OCI-LY1 (cell line): ENCODE measurements around the gene ADRA2A.

Experiments
- H2AFZ ChIP-seq: fragments of 200-600 bp; sonication (generic), shearing (Covaris generic); 2 replicates; pipeline ENCODE4 v1.6.0; 2014; ENCODE audit warnings: antibody characterized with exemption, mild to moderate bottlenecking, low read length
- H3F3A ChIP-seq: fragments of 200-600 bp; sonication (generic), shearing (Covaris generic); 2 replicates; pipeline ENCODE4 v1.6.0; 2014; ENCODE audit warnings: mild to moderate bottlenecking, antibody characterized with exemption, low read length, moderate library complexity; ENCODE audit not compliant: insufficient read depth
- H3K27ac ChIP-seq: fragments of 200-600 bp; sonication (generic); 2 replicates; pipeline ENCODE4 v1.5.1; 2014; ENCODE audit warnings: low read length, mixed run types, mild to moderate bottlenecking, low read depth; ENCODE audit not compliant: poor library complexity, severe bottlenecking
- H3K27me3 ChIP-seq: fragments of 200-600 bp; sonication (generic); 2 replicates; pipeline ENCODE4 v1.6.0; 2014; ENCODE audit warnings: antibody characterized with exemption, mild to moderate bottlenecking, low read length, moderate library complexity; ENCODE audit not compliant: insufficient read depth
- H3K36me3 ChIP-seq: fragments of 200-600 bp; sonication (generic); 2 replicates; pipeline ENCODE4 v1.6.1; 2014; ENCODE audit warnings: mild to moderate bottlenecking, antibody characterized with exemption, low read length, moderate library complexity, mixed read lengths; ENCODE audit not compliant: insufficient read depth
- H3K4me1 ChIP-seq: fragments of 200-600 bp; sonication (generic); 2 replicates; pipeline ENCODE4 v1.5.1; 2014; ENCODE audit warnings: mild to moderate bottlenecking, low read length, moderate library complexity; ENCODE audit not compliant: insufficient read depth, severe bottlenecking
- H3K4me2 ChIP-seq: fragments of 200-600 bp; sonication (generic), shearing (Covaris generic); 2 replicates; pipeline ENCODE4 v1.6.1; 2014; ENCODE audit warnings: low read length
- H3K4me3 ChIP-seq: fragments of 200-600 bp; sonication (generic); 2 replicates; pipeline ENCODE4 v1.5.1; 2014; ENCODE audit warnings: low read length, low read depth, mild to moderate bottlenecking, mixed read lengths; ENCODE audit not compliant: poor library complexity, severe bottlenecking
- H3K79me2 ChIP-seq: fragments of 200-600 bp; shearing (Covaris generic); 2 replicates; pipeline ENCODE4 v1.6.1; 2016; ENCODE audit warnings: mixed run types, low read length, mixed read lengths; ENCODE audit not compliant: insufficient read depth
- H3K9ac ChIP-seq: fragments of 200-600 bp; sonication (generic), shearing (Covaris generic); 2 replicates; pipeline ENCODE4 v1.6.1; 2014; ENCODE audit warnings: mild to moderate bottlenecking, low read length, mixed read lengths
- H3K9me2 ChIP-seq: fragments of 200-600 bp; sonication (generic), shearing (Covaris generic); 2 replicates; pipeline ENCODE4 v1.6.1; 2014; ENCODE audit warnings: low read depth, mild to moderate bottlenecking, low read length, mixed read lengths
- H3K9me3 ChIP-seq: fragments of 200-600 bp; shearing (Covaris generic); 2 replicates; pipeline ENCODE4 v1.6.1; 2014; ENCODE audit warnings: low read length, mixed read lengths
- H4K20me1 ChIP-seq: fragments of 200-600 bp; sonication (generic), shearing (Covaris generic); 2 replicates; pipeline ENCODE4 v1.6.0; 2016; ENCODE audit warnings: mild to moderate bottlenecking, low read length; ENCODE audit not compliant: insufficient read depth
- EZH2 ChIP-seq: fragments of 200-600 bp; sonication (generic), shearing (Covaris generic); IDR thresholded peaks from 2 replicates; pipeline ENCODE4 v1.8.0; 2017; ENCODE audit warnings: borderline replicate concordance, mixed run types, mild to moderate bottlenecking, antibody characterized with exemption, low read length, moderate library complexity, mixed read lengths
- TF ChIP-seq, protein P1 (sequence below): fragments of 200-600 bp; sonication (generic), shearing (Covaris generic); IDR thresholded peaks from 2 replicates; pipeline ENCODE4 v1.5.1; 2017; ENCODE audit warnings: mild to moderate bottlenecking, antibody characterized with exemption, low read length, moderate library complexity, mixed read lengths

ADRA2A gene

GRCh38 chr10:111085690-111086353 lies 9.0 kb downstream of the ADRA2A start:
- H2AFZ ChIP-seq = no peak overlapping the region
- no peak overlapping the region for H3K27ac ChIP-seq
- no peaks in the 10 kb centered on the region for H3K36me3 ChIP-seq
- no peak overlapping the region for H3K9ac ChIP-seq
- no peaks in the 10 kb centered on the region for H4K20me1 ChIP-seq
- TF ChIP-seq, protein P1, sequence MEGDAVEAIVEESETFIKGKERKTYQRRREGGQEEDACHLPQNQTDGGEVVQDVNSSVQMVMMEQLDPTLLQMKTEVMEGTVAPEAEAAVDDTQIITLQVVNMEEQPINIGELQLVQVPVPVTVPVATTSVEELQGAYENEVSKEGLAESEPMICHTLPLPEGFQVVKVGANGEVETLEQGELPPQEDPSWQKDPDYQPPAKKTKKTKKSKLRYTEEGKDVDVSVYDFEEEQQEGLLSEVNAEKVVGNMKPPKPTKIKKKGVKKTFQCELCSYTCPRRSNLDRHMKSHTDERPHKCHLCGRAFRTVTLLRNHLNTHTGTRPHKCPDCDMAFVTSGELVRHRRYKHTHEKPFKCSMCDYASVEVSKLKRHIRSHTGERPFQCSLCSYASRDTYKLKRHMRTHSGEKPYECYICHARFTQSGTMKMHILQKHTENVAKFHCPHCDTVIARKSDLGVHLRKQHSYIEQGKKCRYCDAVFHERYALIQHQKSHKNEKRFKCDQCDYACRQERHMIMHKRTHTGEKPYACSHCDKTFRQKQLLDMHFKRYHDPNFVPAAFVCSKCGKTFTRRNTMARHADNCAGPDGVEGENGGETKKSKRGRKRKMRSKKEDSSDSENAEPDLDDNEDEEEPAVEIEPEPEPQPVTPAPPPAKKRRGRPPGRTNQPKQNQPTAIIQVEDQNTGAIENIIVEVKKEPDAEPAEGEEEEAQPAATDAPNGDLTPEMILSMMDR = no peak
- no peak for TF ChIP-seq EZH2
- H3K4me3 ChIP-seq = no peak overlapping the region
- H3K4me1 ChIP-seq = no peaks in the 10 kb centered on the region
- no peaks in the 10 kb centered on the region for H3F3A ChIP-seq
- H3K9me3 ChIP-seq = no peaks in the 10 kb centered on the region
- no peaks in the 10 kb centered on the region for H3K9me2 ChIP-seq
- no peak overlapping the region for H3K4me2 ChIP-seq
- no peaks in the 10 kb centered on the region for H3K79me2 ChIP-seq
- no peaks in the 10 kb centered on the region for H3K27me3 ChIP-seq

DNA sequence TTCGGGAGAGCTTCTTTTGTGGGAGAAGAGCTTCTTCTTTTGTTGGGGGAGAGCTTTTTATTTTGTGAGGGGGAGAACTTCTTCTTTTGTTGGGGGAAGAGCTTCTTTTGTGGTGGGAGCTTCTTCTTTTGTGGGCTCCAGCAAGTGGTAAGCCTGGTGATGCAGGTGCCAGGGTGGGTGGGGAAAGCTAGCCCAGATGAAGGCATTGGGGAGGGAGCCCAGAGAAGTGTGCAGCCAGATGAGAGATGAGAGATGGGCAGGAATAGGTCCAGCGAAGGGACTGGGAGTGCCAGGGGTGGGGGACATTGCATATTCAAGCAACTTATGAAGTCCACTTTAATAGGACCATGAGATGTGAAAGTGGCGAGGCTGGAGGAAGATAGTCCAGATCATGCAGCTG lies 9.7 kb downstream of the ADRA2A start:
- Histone ChIP-seq H3K9ac (no peak overlapping the region), H4K20me1 (no peaks in the 10 kb centered on the region), H3K9me3 (no peaks in the 10 kb centered on the region), H3K4me1 (no peaks in the 10 kb centered on the region), H3K27me3 (0 out of 2 replicates have a peak, but pooled peaks cover 5% of the 10 kb centered on the region), H3K79me2 (no peaks in the 10 kb centered on the region), H2AFZ (no peak overlapping the region), H3K9me2 (no peaks in the 10 kb centered on the region), H3K4me3 (no peak overlapping the region), H3K27ac (no peak overlapping the region), H3K4me2 (no peak overlapping the region), H3K36me3 (no peaks in the 10 kb centered on the region), H3F3A (no peaks in the 10 kb centered on the region)
- TF ChIP-seq, protein P1 = no peak
- no peak for TF ChIP-seq EZH2

- no peak overlapping the region for H3K27ac ChIP-seq
- no peak for TF ChIP-seq EZH2
- TF ChIP-seq, protein P1 = no peak
- H3K36me3 ChIP-seq = no peaks in the 10 kb centered on the region
- no peaks in the 10 kb centered on the region for H4K20me1 ChIP-seq
- H3F3A ChIP-seq = no peaks in the 10 kb centered on the region
- H3K9me2 ChIP-seq = no peaks in the 10 kb centered on the region
- no peaks in the 10 kb centered on the region for H3K4me1 ChIP-seq
- H3K9me3 ChIP-seq = no peaks in the 10 kb centered on the region
- H3K9ac ChIP-seq = no peak overlapping the region
- H3K4me2 ChIP-seq = no peak overlapping the region
- 0 out of 2 replicates have a peak, but pooled peaks cover 6% of the 10 kb centered on the region for H3K27me3 ChIP-seq
- no peak overlapping the region for H3K4me3 ChIP-seq
- H3K79me2 ChIP-seq = no peaks in the 10 kb centered on the region
- H2AFZ ChIP-seq = no peak overlapping the region
Measured at GRCh38 chr10:111087331-111087756, 10.5 kb downstream of the ADRA2A start.
